ENCODE results near the gene MLLT3.
A peak's percentile ranks its signal among the peaks of the same experiment; 100 is the strongest.
"Not testable (repeated sequence)": the region's sequence is repeated elsewhere in the genome, so short reads cannot be mapped to it uniquely, and the experiment has no call there.

Gene MLLT3

DNA sequence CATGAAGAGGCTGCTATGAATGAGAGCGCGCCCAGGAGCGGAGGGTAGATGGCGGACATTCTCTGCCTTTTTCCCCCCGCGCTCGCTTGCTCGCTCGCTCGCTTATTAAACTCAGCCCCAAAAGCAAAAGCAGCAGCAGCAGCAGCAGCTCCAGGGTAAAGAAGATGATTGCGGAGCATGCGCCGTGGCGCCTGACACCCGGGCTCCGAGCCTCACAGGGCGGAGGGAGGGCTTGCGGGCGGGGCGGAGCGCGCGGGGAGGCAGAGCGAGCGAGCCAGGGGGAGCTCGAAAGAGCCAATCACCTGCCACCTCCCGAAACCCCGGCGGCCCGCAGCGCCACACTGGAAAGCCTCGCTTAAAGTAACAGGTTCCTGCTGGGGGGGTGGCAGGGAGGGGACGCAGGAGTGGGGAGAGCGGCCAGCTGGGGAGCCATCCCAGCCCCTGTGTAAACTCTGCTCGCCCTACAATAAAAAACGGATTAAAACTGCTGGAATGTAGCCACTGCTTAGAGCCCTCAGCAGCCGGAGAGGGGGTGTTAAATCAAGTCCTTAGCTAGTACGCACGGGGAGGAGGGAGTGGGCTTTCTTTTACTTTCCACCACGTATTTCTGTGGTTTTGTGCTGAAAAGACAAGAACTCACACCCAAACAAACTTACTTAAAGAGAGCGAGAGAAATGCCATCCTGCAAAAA is at the start of gene MLLT3:
Gene MLLT3, minus strand, starts transcription at position 170 of the 691 bp plus-strand sequence.
- DNase-seq = peak; percentile 81 to 83

DNA sequence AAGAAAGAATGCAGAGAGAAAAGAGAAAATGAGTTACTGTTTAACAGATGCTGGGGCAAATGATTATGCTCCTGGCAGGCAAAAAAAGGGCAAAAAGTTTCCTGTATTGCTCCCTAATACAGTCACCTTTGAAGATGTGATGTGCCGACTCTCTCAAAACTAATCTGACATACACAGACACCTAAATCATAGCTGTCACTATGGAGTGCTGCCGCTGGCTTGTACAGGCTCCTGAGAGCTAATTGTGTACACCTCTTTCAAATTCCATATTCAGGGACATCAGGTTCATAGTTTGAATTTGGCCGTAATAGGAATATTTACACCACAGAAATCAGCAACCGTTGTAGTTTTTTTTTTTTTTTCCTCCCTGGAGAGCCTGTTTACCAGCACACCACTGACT is 49.3 kb upstream of the MLLT3 start:
- no peak for DNase-seq

DNA sequence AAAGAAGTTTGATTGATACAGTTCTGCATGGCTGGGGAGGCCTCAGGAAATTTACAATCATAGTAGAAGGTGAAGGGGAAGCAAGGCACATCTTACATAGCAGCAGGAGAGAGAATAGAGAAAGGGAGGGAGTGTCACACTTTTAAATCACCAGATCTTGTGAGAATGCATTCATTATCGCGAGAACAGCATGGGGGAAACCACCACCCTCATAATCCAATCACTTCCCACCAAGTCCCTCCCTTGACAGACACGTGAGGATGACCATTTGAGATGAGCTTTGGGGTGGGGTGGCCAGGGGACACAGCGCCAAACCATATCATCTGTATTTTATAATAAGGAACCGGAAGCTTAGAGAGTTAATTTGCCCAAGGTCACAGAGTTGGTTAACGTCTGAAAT is 48.1 kb upstream of the MLLT3 start:
- DNase-seq = no peak

DNA sequence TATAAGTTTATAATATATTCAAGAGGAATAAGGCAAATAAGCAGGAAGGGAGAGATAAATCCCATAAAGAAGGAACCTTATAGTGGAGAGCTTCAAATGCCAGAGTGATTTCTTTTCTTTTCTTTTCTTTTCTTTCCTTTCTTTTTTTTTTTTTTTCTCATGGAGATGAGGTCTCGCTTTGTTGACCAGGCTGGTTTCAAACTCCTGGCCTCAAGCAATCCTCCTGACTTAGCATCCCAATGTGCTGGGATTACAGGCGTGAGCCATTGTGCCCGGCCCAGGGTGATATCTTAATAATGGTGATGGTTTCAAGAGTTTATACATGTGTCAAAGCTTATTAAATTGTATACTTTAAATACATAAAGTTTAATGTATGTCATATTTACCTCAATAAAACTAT is 42.2 kb upstream of the MLLT3 start:
- no peak for DNase-seq

DNA sequence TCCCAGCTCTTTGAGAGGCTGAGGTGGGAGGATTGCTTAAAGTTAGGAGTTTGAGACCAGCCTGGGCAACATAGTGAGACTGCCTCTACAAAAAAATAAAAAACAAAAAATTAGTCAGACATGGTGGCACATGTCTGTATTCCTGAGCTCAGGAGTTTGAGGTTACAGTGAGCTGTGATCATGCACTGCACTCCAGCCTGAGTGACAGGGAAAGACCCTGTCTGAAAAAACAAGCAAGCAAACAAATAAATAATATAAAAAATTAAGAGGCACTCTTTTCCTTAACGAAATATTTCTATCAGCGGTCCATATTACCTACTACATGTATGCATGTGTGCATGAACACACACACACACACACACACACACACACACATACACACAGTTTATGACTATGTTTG is 40.8 kb upstream of the MLLT3 start:
- no peak for DNase-seq

DNA sequence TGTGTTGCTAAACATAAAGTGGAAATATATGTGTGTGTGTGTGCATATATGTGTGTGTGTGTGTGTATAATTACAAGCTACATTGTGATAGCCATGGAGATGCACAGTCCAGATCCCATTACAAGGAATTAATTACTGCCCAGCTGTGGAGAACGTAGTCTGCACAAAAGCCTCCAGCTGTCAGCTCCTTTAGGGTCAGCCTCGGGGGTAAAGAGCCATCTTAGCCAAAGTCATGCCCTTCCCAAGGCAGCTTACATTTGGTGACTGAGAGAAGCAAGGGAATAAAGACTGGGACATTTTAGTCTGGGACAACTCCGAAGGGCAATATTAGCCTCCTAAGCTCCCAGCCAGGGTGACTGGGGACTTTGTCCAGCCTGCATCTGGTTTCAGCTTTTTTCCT is 39.9 kb upstream of the MLLT3 start:
- DNase-seq = no peak

DNA sequence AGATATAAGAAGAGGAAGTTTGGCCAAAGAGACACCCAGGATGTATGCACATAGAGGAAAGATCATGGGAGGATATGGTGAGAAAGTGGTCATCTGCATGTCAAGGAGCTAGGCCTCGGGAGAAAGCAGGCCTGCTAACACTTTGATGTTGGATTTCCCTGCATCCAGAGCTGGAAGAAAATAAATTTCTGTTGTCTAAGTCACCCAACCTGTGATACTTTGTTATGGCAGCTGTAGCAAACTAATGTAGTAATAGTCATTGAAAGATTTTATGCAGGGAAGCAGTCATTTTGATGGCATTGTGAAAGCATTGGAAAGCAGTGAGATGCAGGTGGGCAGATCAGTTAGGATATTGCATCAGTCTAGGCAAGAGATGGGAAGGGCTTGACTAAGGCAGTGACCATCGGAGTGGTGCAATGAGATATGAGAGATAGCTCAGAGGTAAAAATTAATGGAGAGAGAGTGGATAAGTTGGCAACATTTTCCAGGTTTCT is 37.2 kb upstream of the MLLT3 start:
- no peak for DNase-seq

DNA sequence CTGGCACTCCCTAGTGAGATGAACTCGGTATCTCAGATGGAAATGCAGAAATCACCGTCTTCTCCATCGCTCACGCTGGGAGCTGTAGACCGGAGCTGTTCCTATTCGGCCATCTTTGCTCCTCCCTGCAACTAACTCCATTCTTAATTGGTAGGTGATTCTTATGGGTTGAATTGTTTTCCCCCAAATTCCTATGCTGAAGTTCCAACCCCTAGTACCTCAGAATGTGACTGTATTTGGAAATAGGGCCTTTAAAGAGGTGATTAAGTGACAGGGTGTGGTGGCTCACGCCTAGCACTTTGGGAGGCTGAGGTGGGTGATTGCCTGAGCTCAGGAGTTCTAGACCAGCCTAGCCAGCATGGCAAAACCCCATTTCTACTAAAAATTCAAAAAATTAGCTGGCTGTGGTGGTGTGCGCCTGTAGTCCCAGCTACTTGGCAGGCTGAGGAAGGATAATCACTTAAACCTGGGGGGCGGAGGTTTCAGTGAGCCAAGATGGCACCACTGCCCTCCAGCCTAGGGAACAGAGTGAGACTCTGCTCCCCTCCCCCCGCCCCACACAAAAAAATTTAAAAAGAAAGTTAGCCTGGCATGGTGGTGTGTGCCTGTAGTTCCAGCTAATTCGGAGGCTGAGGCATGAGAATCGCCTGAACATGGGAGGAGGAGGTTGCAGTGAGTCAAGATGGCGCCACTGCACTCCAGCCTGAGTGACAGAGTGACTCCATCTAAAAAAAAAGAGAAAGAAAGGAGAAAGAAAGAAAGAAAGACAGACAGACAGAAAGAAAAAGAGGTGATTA is 36.6 kb upstream of the MLLT3 start:
- DNase-seq = no peak

DNA sequence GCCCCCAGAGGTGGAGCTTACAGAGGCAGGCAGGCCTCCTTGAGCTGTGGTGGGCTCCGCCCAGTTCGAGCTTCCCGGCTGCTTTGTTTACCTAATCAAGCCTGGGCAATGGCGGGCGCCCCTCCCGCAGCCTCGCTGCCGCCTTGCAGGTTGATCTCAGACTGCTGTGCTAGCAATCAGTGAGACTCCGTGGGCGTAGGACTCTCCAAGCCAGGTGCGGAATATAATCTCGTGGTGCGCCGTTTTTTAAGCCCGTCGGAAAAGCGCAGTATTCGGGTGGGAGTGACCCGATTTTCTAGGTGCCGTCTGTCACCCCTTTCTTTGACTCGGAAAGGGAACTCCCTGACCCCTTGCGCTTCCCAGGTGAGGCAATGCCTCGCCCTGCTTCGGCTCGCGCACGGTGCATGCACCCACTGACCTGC is 36.0 kb upstream of the MLLT3 start:
- DNase-seq = not testable (repeated sequence)

DNA sequence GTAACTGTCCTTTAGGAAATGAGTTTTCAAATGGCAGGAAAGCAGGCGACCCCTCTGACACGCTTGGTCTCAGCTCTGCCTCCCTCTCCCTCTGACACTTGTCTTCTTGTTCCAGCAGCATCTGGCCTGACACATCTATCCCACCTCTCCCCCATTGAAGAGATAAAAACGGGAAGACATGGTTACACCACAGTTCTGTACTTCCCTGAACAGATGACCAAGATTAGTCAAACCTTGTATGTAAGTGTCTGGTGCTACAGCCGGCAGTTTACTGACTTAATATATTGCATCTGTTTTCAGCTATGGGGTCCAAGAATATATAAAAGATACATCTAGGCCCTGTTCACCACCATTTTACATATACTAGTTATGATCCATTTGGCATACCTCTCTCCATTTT is 29.6 kb upstream of the MLLT3 start:
- no peak for DNase-seq

DNA sequence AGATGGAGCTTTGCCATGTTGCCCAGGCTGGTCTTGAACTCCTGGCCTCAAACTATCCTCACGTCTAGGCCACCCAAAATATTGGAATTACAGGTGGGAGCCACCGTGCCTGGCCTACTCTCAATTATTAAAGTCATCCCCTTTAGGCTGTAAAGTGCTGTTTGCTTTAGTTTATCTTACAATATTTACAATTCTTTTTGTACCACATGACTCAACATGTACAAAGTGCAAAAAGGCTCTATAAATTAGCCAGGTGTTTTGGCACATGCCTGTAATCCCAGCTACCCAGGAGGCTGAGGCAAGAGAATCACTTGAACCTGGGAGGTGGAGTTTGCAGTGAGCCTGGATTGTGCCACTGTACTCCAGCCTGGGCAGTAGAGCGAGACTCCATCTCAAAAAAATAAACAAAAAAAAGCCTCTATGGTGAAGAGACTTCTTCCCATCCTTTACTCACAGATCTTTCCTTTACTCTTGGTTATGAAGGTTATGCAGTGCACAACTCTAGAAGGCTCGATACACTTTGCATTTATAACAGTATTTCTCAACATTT is 28.5 kb upstream of the MLLT3 start:
- DNase-seq = no peak

DNA sequence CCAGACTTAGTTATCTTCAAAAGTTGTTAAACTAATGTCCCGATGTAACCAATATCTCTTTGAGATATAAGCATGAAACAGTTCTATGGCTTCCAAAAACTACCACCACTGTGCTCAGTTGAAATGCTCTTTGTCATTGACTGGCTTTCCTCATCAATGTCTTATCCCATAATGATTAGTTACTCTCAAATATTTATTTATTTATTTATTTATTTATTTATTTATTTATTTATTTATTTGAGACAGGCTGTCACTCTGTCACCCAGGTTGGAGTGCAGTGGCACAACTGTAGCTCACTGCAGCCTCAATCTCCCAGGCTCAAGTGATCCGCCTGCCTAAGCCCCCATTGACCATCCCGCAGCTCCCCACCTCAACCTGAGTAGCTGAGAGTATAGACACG is 28.0 kb upstream of the MLLT3 start:
- DNase-seq = no peak

DNA sequence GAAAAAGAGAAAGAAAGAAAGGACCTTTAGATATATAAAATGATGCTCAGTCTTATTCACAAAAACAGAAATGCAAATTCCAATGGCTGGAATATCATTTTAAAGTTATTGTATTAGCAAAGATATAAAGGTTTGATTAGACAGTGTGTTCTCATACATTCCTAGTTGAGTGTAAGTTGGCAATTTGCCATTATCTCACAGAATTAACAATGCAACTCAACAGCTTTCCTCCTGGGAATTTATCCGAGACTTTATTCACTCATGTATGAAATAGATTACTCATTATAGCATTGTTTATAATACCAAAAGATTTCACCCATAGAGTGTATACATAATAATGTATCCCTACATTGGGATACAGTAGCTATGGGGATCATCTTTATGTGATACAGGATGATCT is 27.1 kb upstream of the MLLT3 start:
- DNase-seq = no peak

DNA sequence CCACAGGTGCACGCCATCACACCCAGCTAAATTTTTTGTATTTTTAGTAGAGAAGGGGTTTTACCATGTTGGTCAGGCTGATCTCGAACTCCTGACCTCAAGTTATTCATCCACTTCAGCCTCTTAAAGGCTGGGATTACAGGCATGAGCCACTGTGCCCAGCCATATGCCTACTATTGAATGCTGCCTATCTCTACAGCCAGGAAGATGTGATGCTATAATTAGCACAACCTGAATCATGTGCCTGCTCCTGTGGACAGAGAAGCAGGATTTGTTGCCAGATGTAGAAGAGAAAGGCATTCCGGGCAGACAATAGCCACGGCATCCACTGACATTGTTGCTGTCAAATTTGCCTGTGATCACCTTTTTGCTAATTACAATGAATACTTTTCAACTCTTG is 24.4 kb upstream of the MLLT3 start:
- DNase-seq = no peak

DNA sequence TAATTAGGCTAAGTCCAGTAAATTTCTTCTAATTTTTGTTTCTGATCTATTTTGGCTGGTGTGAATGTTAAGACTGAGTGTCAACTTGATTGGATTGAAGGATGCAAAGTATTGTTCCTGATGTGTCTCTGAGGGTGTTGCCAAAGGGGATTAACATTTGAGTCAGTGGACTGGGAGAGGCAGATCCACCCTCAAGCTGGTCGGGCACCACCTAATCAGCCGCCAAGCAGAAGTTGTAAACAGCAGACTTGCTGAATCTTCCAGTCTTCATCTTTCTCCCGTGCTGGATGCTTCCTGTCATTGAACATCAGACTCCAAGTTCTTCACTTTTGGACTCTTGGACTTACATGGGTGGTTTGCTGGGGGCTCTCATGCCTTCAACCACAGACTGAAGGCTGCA is 21.4 kb upstream of the MLLT3 start:
- no peak for DNase-seq

DNA sequence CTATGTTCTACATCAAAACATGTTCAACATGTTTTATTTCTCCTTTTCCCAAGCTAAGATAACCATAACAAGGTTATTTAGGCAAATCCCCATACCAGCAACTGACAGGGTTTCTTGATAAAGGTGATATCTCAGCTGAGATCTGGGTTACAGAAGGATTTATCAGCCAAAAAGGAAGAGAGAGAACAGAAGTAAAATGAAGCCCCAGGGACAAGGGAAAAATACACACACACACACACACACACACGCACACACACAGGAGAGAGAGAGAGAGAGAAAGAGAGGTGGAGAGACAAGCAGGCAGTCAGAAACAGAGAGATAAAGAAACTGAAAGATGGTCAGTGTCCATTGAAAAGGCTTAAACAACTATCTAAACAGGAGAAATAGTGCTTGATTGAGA is 19.7 kb upstream of the MLLT3 start:
- no peak for DNase-seq

DNA sequence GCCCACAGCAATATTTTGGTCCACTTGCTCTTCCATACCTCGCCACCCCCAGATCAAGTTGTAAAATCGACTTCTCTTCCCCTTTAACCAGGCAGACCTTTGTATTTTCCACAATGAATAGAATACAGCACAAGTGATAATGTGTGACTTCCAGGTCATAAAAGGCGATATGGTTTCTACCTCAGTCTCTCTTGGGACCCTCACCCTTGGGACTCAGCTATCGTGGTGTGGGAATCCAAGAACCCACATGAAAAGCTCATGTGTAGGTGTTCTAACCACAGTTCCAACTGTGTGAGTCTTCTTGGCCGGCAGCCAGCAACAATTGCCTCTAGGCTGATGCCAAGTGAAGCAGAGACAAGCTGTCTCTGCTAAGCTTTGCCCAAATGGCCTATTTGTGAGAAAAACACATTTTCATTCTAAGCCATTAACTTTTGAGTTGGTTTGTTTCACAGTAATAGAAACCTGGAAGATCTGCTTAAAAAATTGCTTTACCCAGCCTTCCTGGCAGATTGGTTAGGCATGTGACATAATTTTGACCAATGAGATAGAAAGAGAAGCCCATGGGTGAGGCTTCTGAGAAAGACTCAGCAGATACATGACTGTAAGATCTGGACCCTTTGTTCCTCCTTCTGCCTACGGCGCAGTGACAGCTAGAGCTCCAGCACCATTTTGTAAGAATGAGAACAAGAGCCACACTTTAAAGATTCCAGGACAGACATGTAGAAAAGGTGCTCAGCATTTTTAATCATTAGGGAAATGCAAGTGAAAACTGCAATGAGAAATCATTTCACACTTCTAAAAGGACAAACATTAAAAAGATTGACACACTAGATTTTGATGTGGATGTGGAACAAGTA is 18.3 kb upstream of the MLLT3 start:
- peak in 1 of 2 experiments; percentile 72 for DNase-seq

DNA sequence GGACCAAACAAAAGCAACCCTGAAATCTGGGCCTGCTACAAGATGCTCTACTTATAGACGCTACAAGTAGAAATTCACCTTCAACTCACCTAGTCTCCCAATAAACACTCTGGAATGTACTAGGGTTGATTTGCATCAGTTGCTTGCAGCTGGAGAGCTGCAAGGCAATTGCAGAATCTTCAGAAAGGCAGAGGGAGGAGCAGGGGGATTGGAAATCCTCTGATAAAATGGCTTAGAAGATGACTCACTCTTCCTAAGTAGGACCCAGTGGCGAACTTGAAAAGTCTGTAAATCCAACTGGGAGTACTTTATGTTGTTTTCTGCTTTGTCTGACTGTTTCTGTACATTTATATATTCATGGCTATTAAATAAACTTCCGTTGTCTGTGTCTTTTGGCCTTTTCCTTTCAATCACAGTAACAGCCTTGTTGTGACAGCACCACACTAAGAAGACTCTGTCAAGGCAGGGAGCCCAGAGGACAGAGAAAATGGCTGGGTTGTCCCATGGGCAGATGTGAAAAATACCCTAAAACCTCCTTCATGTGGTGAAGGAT is 14.7 kb upstream of the MLLT3 start:
- no peak for DNase-seq

DNA sequence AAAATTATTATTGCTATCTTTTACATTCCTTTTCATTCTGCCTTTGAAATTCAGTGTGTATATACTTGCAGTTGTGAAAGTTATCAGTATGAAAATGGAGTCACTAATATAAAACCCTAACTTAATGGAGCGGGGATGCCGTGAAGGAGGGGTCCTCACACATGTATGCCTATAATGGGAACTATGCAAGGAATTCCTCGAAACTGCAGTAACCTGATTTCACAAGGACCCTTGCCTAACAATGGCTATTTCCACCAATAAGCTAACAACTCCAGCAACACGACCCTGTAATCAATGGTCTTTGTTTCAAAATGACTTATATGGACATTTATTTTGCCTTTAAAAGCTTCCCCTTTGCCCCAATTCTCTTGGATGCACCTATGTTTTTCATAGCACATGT is 12.6 kb upstream of the MLLT3 start:
- DNase-seq = no peak

DNA sequence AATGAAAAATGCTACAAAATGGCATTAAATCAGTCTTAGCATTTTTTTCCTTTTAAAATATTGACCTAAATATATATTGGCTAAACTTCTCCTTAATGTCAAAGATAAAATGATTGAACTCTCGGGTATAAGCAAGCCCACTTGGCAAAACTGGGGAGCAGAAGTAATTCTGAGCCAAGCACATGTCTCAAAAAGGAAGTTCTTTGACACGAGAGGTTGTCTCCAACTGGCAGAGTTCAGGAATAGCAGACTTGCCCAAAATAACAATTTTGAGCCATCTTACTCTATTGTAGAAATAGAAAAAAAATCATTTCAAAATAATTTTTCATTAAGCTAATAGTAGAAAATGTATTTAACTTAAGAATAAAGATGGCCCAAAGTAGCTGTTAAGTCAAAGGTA is 10.4 kb upstream of the MLLT3 start:
- no peak for DNase-seq

DNA sequence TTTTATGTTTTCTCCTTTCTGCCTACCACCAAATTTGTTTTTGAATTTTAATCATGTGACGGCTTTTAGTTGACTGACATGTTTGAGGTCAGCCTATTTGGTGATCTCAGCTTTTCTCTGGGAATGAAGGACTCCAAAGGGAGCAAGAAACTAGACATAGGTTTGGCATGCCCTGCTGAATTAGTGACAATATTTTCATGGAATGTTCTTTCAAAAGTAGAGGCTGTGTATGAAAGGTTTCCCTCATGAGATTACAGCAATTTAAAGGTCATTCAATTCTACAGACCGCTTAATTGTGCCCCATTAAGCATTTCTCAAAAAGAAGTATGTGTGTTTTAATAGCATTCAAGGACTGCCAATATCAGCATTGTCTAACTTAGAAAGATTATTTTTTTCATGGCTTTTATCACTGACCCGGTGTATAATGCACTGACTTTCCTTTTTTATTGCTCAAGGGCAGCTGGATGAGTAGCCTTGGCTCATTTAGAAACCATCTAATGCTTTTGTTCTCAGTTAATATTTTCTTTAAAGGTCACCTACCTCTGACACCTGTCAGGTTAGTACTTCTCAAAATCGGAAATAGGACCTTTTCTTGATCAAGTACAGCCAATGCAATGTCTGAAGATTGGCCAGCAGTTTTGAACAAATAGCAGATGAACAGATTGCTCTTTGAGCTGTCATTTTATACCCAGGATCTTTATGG is 8.1 kb upstream of the MLLT3 start:
- no peak for DNase-seq

DNA sequence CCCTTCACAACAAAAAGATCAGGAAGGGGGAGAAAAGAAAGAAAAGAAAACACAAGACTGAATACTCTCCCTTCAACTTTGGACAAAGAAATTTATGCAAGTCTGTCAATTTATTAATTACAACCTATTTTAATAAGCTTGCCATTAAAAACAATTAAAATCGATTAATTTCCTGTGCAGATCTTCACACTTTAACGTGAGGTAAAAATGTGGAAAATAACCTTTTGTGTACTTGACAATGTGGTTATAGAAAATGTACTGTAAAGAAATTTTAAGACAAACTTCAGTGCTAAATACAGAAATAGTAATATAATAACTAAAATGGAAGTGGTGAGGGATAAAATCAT is 2.7 kb upstream of the MLLT3 start:
- no peak for DNase-seq
